HG02884 (cell line): ENCODE results near the gene POU4F1.
"Not testable (repeated sequence)": the region's sequence is repeated elsewhere in the genome, so short reads cannot be mapped to it uniquely, and the experiment has no call there.

Source experiments
- ATAC-seq: cut with Tn5 transposase; IDR thresholded peaks from one replicate; pipeline ENCODE4 v1.9.1; 2021; ENCODE audit warnings: mild to moderate bottlenecking, moderate library complexity; ENCODE audit not compliant: unreplicated experiment

Gene POU4F1

GRCh38 chr13:78603240-78603957 is at the start of gene POU4F1:
TSS of gene POU4F1 (minus strand) at chr13:78603552. CDS start at chr13:78603326, 226 bp downstream.
- ATAC-seq = peak; percentile 74

GRCh38 chr13:78652651-78653050 is 49.3 kb upstream of the POU4F1 start:
- no peak for ATAC-seq

- ATAC-seq = no peak
Measured at GRCh38 chr13:78650717-78651083, 47.3 kb upstream of the POU4F1 start.

GRCh38 chr13:78649997-78650716 is 46.8 kb upstream of the POU4F1 start:
- no peak for ATAC-seq

- ATAC-seq = not testable (repeated sequence)
Measured at GRCh38 chr13:78647109-78647678, 43.8 kb upstream of the POU4F1 start.

- peak; percentile 81 for ATAC-seq
Measured at GRCh38 chr13:78638216-78638615, 34.9 kb upstream of the POU4F1 start.

- ATAC-seq = no peak
Measured at GRCh38 chr13:78636495-78636894, 33.1 kb upstream of the POU4F1 start.

- no peak for ATAC-seq
Measured at GRCh38 chr13:78632996-78633395, 29.6 kb upstream of the POU4F1 start.

- no peak for ATAC-seq
Measured at GRCh38 chr13:78631077-78631476, 27.7 kb upstream of the POU4F1 start.

GRCh38 chr13:78630511-78630910 is 27.2 kb upstream of the POU4F1 start:
- no peak for ATAC-seq

GRCh38 chr13:78625384-78625783 is 22.0 kb upstream of the POU4F1 start:
- no peak for ATAC-seq

GRCh38 chr13:78623132-78623531 is 19.8 kb upstream of the POU4F1 start:
- ATAC-seq = no peak

GRCh38 chr13:78620936-78621470 is 17.7 kb upstream of the POU4F1 start:
- no peak for ATAC-seq

- ATAC-seq = no peak
Measured at GRCh38 chr13:78618411-78618810, 15.1 kb upstream of the POU4F1 start.

GRCh38 chr13:78611040-78611439 is 7.7 kb upstream of the POU4F1 start:
- ATAC-seq = no peak

GRCh38 chr13:78610381-78610883 is 7.1 kb upstream of the POU4F1 start:
- no peak for ATAC-seq

- ATAC-seq = no peak
Measured at GRCh38 chr13:78609464-78610205, 6.3 kb upstream of the POU4F1 start.

GRCh38 chr13:78608688-78609463 is 5.5 kb upstream of the POU4F1 start:
- ATAC-seq = no peak

- no peak for ATAC-seq
Measured at GRCh38 chr13:78608252-78608687, 4.9 kb upstream of the POU4F1 start.
